Activated CD8-positive, alpha-beta memory T cell treated with anti-CD3 and anti-CD28 coated beads, Interleukin-2, amount 50 U/mL, for 1 hour (primary cell): Measurements from ENCODE around the gene CMSS1.

ENCODE experiments used
- DNase-seq: peaks from one replicate; pipeline ENCODE4 v3.0.0-alpha.2; 2020; ENCODE audit errors: extremely low read depth

CMSS1 gene

DNA sequence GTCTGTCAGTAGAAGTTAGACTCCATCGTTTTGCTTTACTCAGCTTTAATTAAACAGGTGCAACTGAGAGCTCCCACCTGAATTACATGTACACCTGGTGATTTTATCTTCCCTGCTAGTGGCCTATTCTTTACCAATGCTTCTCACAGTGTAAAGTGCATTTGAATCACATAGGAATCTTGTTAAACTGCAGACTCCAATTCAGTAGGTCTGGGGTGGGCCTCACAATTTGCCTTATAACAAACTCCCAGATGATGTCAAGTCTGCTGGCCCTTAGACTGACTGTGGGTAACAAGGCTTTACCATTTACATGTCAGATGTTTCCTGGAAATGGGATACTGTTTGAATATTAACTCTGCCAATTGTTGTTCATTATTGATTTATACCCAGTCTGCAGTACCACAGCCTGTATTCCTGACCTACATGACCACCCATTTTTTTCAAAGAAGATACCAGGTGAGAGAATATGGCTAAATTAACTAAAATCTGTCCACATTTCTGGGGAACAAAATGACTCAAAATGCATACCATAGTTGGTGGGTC, 37.2 kb downstream of the CMSS1 start:
- DNase-seq, result no peak

- no peak for DNase-seq
Measured at GRCh38 chr3:99855900-99856299, 38.2 kb downstream of the CMSS1 start.

DNA sequence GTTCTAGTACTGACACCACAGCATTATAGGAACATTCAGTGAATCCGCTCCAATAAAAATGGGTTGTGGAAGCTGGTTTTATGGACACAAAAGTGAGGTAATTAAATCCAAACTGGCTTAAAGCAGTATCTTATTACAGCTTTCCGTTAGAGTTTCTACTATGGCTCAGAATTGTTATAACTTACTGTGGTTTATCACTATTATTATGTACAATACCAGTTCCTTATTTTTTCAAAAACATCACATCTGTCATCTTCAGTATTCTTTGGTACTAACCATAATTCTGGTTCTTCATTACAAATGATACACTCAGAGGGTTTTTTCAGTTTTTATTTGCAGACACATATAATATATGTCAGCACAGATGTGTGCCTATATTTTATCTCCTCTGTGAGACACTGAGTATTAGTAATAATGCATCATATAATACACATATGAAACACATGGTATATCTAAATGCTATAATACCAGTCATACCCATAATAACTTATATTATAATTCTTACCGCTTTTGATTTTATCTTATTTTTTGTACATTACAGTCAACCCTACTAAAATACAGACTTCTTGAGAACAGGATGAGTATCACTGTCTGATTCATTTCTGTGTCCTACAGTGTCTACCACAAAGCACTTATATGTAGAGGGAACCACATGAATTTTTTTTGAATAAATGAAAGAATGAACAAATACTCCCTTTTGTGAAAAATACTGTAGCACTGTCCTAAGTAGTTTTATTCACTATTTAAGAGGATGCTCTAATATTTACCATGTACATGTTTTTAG, 39.0 kb downstream of the CMSS1 start:
- no peak for DNase-seq

GRCh38 chr3:99857278-99857677, 39.6 kb downstream of the CMSS1 start:
- no peak for DNase-seq

GRCh38 chr3:99858469-99858868, 40.8 kb downstream of the CMSS1 start:
- no peak for DNase-seq

GRCh38 chr3:99859825-99860224, 42.2 kb downstream of the CMSS1 start:
- DNase-seq, result no peak

DNA sequence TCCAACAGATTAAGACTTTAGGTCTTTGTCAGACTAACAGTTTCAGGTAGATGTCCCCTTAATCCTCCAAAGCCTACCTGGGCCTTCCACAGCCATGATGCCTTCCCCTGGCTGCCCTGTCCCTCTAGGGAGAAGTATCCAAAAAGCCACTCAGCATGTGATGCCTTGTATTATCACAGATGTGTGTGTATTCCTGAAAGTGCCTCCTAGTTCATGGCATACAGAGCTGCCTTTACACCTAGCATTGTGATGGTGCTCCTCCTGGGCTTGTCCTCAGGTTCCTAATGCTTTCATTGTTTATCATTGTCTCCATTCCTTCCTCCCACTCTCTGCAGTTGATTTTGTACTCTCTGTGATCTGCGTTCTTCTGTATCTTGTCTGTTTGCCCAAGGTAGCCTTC, 43.6 kb downstream of the CMSS1 start:
- no peak for DNase-seq

GRCh38 chr3:99862208-99862607, 44.5 kb downstream of the CMSS1 start:
- no peak for DNase-seq

GRCh38 chr3:99863002-99863401, 45.3 kb downstream of the CMSS1 start:
- no peak for DNase-seq

DNA sequence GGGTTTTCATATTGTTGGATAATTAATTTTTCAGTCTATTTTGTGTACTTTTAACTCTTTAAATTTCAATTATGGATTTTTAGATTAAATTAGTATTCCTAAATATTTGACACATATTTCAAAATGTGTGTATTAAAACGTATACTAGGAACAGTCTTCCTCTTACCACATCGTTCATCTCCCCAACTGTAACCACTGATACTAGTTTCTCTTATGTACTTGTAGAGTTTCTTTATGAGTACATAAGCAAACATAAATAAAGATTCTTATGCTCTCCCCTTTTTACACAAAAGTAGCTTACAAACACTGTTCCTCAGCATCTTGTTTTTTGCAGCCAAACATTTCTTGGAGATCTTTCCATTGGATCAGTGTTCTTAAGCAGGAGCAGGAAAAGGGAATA, 45.9 kb downstream of the CMSS1 start:
- no peak for DNase-seq

DNA sequence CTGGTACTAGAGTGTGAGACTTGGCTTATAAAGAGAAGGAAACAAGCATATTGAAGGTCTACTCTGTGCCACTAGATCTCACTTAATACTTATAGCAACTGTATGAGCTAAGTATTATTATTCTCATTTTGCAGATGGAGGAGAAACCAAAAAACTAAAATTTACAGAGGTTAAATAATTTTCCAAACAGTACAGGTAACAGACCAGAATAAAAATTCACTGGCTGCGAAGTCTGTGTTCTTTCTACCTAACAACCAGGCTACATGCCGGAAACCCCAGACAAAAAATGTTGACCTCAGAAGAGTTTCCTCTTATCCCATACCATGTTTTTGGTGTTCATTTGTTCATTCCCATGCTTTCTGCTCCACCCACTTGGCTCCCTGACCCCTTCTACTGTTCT, 46.6 kb downstream of the CMSS1 start:
- no peak for DNase-seq

DNA sequence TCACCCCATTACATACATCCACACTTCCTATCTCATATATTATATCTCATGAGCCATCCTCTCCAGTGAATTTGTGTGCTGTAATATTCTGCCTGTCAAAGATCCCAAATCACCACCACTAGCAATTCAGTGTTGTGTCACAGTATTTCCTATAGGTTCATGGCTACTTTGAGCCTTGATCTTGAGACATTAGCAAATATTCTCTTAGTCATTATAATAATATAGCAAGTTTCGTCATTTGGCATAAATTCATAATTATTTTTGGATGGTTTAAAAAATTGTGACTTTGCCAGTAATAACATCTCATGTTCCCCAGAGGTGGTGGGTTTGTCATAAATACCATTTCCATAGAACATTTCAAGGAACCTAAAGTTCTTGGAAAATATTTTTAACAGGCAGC, 47.7 kb downstream of the CMSS1 start:
- no peak for DNase-seq

- no peak for DNase-seq
Measured at GRCh38 chr3:99866261-99866761, 48.6 kb downstream of the CMSS1 start.

DNA sequence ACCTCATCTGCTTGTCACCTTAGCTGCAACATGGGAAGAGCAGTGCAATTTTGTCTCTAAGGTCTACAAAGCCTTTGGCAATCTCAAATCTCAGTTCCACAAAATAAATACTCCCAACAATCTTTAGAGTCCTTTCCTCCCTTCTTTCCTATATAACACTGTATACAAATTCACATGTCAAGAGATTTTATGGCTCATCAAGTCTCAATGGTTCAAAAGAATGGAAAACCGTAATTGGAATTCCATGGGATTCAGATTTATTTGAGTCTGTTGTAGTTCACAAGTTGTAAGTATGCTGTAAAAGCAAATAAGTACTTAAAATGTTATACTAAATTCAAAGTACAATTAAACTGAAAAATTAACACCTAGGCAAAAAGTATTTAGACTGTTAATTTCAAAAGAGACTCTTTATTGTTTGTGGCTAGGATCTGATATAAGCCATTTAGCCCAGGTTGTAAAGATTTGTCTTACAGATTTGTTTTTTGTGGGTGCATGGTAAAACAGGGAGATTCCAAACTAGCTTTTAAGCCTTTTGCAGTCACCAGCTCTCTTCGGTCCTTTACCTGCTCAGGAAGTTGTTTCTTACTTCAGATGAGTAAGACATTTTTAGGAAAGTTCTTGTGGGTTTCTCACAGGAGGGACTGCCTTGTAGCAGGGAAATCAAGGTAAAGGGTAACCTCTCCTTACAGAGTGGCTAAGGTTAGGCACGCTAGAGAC, 50.1 kb downstream of the CMSS1 start:
- no peak for DNase-seq

GRCh38 chr3:99868311-99868646, 50.6 kb downstream of the CMSS1 start:
- DNase-seq, result no peak

DNA sequence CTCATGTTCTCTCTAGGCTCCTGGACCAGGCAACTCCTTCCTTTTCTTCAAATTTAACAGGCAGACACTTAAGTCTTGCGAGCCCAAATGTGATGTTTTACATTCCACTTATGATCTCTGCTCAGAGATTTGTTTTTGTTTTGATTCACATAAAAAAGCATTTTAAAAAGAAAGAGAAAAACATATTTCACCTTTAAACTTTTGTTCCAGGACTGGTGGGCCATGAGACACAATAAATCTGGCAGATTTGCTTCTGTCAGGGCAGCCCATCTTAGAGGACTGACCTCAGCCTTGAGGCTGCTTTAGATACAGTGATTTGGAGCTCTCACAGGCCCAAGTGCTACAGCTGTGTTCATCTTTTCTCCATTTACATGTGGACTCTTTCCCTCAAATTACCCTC, 52.0 kb downstream of the CMSS1 start:
- no peak for DNase-seq

- no peak for DNase-seq
Measured at GRCh38 chr3:99870712-99871111, 53.0 kb downstream of the CMSS1 start.

- no peak for DNase-seq
Measured at GRCh38 chr3:99871231-99872045, 53.8 kb downstream of the CMSS1 start.

GRCh38 chr3:99872923-99873254, 55.2 kb downstream of the CMSS1 start:
- DNase-seq, result no peak

DNA sequence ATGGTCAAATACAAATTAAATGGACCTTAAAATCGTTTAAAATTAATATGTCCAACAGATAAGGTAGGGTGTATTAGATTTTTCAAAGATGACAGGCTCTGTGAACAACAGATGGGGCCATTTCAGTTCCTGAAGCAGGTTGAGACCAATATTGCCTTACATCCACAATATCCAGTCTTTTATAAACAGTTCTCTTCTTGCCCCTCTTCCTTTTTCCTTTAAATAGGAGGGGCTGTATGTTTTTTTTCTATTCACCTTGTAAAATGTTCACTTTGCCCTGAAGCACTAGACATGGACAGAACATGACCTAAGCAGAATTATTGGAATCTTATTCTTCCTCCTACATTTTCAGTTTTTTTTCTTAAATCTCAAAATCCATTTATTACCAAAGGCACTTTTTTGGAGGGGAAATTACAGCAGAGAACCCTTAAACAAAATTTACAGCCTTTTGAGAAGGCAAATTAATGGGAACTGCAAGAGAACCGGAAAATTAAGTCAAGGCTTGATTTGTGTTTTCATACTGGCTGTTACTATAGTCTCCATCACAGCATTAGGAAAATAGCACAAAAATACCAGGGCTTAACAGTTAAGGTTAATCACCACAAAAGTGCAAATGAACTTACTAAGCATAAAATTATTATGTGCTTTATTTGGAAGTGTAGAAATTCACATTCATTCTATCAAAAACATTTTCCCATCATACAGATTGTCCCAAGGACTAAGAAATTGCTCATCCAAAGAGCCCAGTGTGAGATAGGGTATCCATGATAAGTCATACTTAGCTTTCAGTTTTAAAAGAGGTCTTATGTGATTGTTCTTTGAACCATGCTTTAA, 55.8 kb downstream of the CMSS1 start:
- DNase-seq, result no peak

GRCh38 chr3:99874237-99875002, 56.8 kb downstream of the CMSS1 start:
- DNase-seq, result no peak
